HUES48 (cell line): Measurements from ENCODE around the gene MTMR3.
"Not testable (repeated sequence)": the region's sequence is repeated elsewhere in the genome, so short reads cannot be mapped to it uniquely, and the experiment has no call there.

Experiments
- H3K27ac ChIP-seq: one replicate; pipeline ENCODE4 v1.7.0; 2013; ENCODE audit warnings: low read depth, low read length, inconsistent platforms
- H3K27me3 ChIP-seq: 2 replicates; pipeline ENCODE4 v1.6.1; 2013; ENCODE audit warnings: mild to moderate bottlenecking, low read length; ENCODE audit not compliant: control insufficient read depth, insufficient read depth
- H3K36me3 ChIP-seq: 2 replicates; pipeline ENCODE4 v1.6.1; 2013; ENCODE audit warnings: low read length; ENCODE audit not compliant: control insufficient read depth, insufficient read depth
- H3K4me1 ChIP-seq: 2 replicates; pipeline ENCODE4 v1.6.1; 2013; ENCODE audit warnings: mild to moderate bottlenecking, low read length; ENCODE audit not compliant: control insufficient read depth, insufficient read depth
- H3K4me3 ChIP-seq: 2 replicates; pipeline ENCODE4 v1.5.1; 2013; ENCODE audit warnings: mild to moderate bottlenecking, low read depth, low read length
- H3K9ac ChIP-seq: 2 replicates; pipeline ENCODE4 v1.6.1; 2013; ENCODE audit warnings: mild to moderate bottlenecking, low read depth, low read length, moderate library complexity
- H3K9me3 ChIP-seq: 2 replicates; pipeline ENCODE4 v1.6.1; 2013; ENCODE audit warnings: low read length; ENCODE audit not compliant: control insufficient read depth, insufficient read depth

MTMR3 gene

DNA sequence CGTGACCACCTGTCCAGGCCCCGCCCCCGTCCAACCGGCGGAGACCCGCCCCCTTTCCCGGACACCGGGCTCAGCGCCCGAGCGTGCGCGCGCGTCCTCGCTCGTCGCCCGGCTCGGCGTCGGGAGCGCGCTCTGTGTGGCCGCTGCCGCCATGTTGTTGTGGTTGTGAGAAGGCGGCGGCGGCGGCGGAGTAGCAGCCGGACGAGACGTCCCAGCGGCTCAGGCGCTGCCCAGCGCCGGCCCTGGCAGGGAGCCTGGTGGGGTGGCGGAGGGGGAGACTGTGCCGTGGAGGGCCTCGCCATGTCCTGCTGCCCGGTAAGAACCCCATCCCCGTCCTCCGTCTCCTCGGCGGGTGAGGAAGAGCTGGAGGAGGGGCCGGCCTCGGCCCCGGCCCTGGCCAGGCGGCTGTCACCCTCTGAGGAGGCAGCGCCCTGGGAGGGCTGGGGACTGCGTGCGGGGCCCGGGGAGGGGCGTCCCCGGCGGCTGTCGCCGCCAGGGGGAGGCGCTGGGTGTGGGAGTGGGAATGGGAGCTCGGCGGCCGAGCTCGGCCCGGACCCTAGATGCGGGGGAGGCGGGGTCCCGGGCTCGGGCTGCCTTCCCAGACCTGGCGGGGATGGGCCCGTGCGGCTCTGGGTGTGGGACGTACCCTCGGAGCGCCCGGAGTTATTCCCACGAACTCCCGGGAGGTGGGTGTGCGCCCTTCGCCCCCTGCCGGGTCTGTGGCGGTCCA lies at the start of gene MTMR3:
TSS of gene MTMR3 (plus strand) at position 130 of the 730 bp plus-strand sequence. CDS start 87,886 bp downstream, outside the sequence.
- peak within 1 kb of the TSS; percentile 97 for H3K27ac ChIP-seq
- peak within 1 kb of the TSS; percentile 98 for H3K4me3 ChIP-seq
- H3K9me3 ChIP-seq: no peaks in the 10 kb centered on the region

GRCh38 chr22:29833392-29833965 lies 49.5 kb upstream of the MTMR3 start:
- Histone ChIP-seq H3K36me3 (peaks cover 29% of the 10 kb centered on the region; the same call in 1 of the 2 replicates), H3K27ac (no peak overlapping the region), H3K4me1 (peaks cover 4% of the 10 kb centered on the region; the same call in 1 of the 2 replicates), H3K9me3 (no peaks in the 10 kb centered on the region), H3K27me3 (no peaks in the 10 kb centered on the region), H3K9ac (no peak overlapping the region), H3K4me3 (no peak overlapping the region)

More for the DNA sequence above, at the start of gene MTMR3:
- H3K9ac ChIP-seq: peak within 1 kb of the TSS; percentile 78; the same call in 1 of the 2 replicates
- no peaks in the 10 kb centered on the region for H3K36me3 ChIP-seq
- H3K27me3 ChIP-seq: no peaks in the 10 kb centered on the region
- peaks cover 16% of the 10 kb centered on the region for H3K4me1 ChIP-seq

- Histone ChIP-seq H3K9me3 (no peaks in the 10 kb centered on the region), H3K27ac (no peak overlapping the region), H3K9ac (no peak overlapping the region), H3K4me1 (peaks cover 8% of the 10 kb centered on the region; the same call in 1 of the 2 replicates), H3K27me3 (no peaks in the 10 kb centered on the region), H3K36me3 (peaks cover 28% of the 10 kb centered on the region; the same call in 1 of the 2 replicates), H3K4me3 (no peak overlapping the region)
These were observed 48.9 kb upstream of the MTMR3 start for GRCh38 chr22:29834046-29834445.

GRCh38 chr22:29836791-29837370 lies 46.1 kb upstream of the MTMR3 start:
- H3K4me3 ChIP-seq: not testable (repeated sequence)

DNA sequence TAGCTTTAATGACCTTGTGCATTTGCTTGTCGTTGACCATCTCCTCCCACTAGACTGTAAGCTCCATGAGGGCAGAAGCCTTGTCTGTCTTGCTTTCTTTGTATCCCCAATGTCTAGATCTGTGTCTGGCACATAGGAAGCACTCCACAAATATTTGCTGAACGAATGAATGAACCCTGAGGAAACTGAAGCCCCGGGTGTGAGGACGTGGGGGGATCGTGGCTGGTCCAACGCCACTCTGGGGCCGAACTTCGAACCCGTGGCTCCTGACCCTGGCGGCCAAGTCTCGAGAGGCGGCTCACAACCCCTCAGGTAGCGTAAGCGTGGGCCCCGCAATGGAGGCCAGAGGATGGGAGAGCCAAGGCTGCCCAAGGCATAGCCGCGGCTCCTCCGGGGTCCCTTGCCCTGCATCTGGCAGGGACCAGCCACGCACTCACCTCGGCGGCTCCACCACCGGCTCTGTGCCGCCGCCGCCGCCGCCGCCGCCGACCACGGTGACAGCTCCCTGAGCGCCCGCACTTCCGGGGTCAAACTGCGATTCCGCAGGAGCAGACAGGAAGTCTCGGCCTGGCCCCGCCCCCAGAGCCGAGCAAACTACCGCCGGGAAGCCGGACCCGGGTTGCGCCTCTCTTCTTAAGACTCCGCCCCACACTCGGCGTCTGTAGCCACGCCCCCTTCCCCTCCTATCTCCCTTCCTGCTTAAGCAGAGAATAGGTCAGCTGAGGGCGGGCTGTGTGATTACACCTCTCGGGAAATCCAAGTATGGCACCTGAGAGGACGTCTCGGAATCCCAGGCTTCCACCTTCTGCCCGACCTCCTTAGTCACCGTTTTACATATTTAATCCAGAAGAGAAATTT lies 45.0 kb upstream of the MTMR3 start, which contains the start of gene ASCC2:
TSS of gene ASCC2 (minus strand) at position 534 of the 858 bp plus-strand sequence. CDS start 5,949 bp downstream, outside the sequence.
- Histone ChIP-seq H3K4me3 (peak within 1 kb of the TSS; percentile 93), H3K27ac (peak within 1 kb of the TSS; percentile 25), H3K9ac (peak within 1 kb of the TSS; percentile 49; the same call in 1 of the 2 replicates), H3K4me1 (peaks cover 14% of the 10 kb centered on the region), H3K27me3 (no peaks in the 10 kb centered on the region), H3K9me3 (no peaks in the 10 kb centered on the region), H3K36me3 (peaks cover 6% of the 10 kb centered on the region; the same call in 1 of the 2 replicates)

More at GRCh38 chr22:29836791-29837370, 46.1 kb upstream of the MTMR3 start:
- not testable (repeated sequence) for H3K9ac ChIP-seq, H3K9me3 ChIP-seq, H3K4me1 ChIP-seq, H3K27ac ChIP-seq, H3K27me3 ChIP-seq
- peaks cover 12% of the 10 kb centered on the region; the same call in 1 of the 2 replicates for H3K36me3 ChIP-seq

- H3K27me3 ChIP-seq: no peaks in the 10 kb centered on the region
- H3K9ac ChIP-seq: peak overlapping the region; percentile 3; the same call in 1 of the 2 replicates
- H3K9me3 ChIP-seq: no peaks in the 10 kb centered on the region
- H3K27ac ChIP-seq: peak overlapping the region; percentile 25
- H3K4me3 ChIP-seq: peak overlapping the region; percentile 56
- H3K36me3 ChIP-seq: peaks cover 5% of the 10 kb centered on the region; the same call in 1 of the 2 replicates
- H3K4me1 ChIP-seq: peaks cover 14% of the 10 kb centered on the region
These were observed 44.4 kb upstream of the MTMR3 start for GRCh38 chr22:29838599-29838956.

DNA sequence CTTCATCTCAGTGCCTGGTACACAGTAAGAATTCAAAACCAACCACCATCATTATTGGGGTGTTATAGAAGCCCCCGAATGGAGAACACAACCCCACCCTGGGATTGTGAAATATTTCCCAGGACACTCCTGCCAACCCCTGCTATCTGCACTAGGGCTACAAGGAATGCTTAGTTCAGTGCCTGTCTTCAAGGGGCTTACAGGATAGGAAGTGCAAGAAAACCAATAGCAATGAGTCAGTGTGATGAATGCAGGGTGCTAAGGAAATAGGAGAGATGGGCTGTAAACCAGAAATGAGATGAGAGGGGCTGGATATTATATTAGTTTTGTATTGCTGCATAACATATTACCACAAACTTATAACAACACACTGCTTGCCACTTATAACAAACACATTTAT lies 43.9 kb upstream of the MTMR3 start:
- H3K27ac ChIP-seq: no peak overlapping the region
- no peak overlapping the region for H3K4me3 ChIP-seq
- no peaks in the 10 kb centered on the region for H3K9me3 ChIP-seq
- no peak overlapping the region for H3K9ac ChIP-seq
- H3K4me1 ChIP-seq: peaks cover 14% of the 10 kb centered on the region
- H3K27me3 ChIP-seq: no peaks in the 10 kb centered on the region
- peaks cover 3% of the 10 kb centered on the region; the same call in 1 of the 2 replicates for H3K36me3 ChIP-seq

- H3K9ac ChIP-seq: no peak overlapping the region
- no peak overlapping the region for H3K4me3 ChIP-seq
- H3K36me3 ChIP-seq: no peaks in the 10 kb centered on the region
- H3K27ac ChIP-seq: no peak overlapping the region
- peaks cover 14% of the 10 kb centered on the region for H3K4me1 ChIP-seq
- H3K27me3 ChIP-seq: no peaks in the 10 kb centered on the region
- no peaks in the 10 kb centered on the region for H3K9me3 ChIP-seq
These were observed 42.5 kb upstream of the MTMR3 start for GRCh38 chr22:29840498-29840897.

DNA sequence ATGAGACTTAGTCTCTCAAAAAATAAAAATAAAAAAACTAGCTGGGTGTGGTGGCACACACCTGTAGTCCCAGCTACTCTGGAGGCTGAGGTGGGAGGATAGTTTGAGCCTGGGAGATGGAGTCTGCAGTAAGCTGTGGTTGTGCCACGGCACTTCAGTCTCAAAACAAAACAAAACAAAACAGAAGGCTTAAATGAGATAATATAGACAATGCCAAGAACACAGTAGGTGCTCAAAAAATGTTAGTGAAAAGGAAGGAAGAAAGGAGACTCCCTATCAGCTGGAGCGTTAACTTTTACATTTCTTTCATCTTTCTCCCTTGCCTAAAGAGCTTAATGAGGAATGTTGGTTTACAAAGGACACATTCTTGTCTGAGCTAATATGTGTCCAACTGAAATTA lies 40.8 kb upstream of the MTMR3 start:
- H3K4me1 ChIP-seq: peaks cover 14% of the 10 kb centered on the region
- H3K9ac ChIP-seq: no peak overlapping the region
- no peaks in the 10 kb centered on the region for H3K27me3 ChIP-seq
- no peaks in the 10 kb centered on the region for H3K9me3 ChIP-seq
- H3K36me3 ChIP-seq: no peaks in the 10 kb centered on the region
- no peak overlapping the region for H3K4me3 ChIP-seq
- H3K27ac ChIP-seq: peak overlapping the region; percentile 60

DNA sequence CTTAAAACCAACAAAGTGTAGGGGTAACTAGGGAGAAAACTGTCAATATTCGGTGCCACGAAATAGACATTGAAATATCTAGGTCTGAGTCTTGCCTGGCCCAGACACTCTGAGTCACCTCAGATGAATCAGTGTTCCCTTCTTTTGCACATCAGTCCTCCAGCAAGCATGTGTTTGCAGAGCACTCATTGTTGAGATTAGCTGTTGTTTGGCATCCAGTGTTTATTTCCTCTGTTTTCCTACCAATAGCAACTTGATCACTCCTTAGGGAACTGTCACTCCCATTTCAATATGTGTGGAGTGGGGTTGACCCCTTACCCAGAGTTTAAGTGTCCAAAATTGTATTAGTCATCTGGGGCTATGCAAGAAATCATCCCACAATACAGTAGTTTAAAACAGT lies 40.2 kb upstream of the MTMR3 start:
- Histone ChIP-seq H3K27ac (peak overlapping the region; percentile 60), H3K9me3 (no peaks in the 10 kb centered on the region), H3K27me3 (no peaks in the 10 kb centered on the region), H3K36me3 (no peaks in the 10 kb centered on the region), H3K4me3 (no peak overlapping the region), H3K9ac (no peak overlapping the region), H3K4me1 (peaks cover 10% of the 10 kb centered on the region)
